IPS DF 6.9 (cell line): ENCODE measurements around the gene LYRM4.
"Not testable (repeated sequence)": the region's sequence is repeated elsewhere in the genome, so short reads cannot be mapped to it uniquely, and the experiment has no call there.

Source experiments
- DNase-seq: peaks from one replicate; pipeline ENCODE4 v3.0.0-alpha.2; 2013; ENCODE audit warnings: low read depth, low spot score
- H3K27ac ChIP-seq: one replicate; pipeline ENCODE4 v1.5.1; 2013; ENCODE audit warnings: low read length, control low read depth
- H3K27me3 ChIP-seq: 2 replicates; pipeline ENCODE4 v1.6.1; 2013; ENCODE audit warnings: mild to moderate bottlenecking, low read length; ENCODE audit not compliant: control insufficient read depth, insufficient read depth
- H3K36me3 ChIP-seq: 2 replicates; pipeline ENCODE4 v1.6.1; 2013; ENCODE audit warnings: low read length; ENCODE audit not compliant: control insufficient read depth, insufficient read depth
- H3K4me1 ChIP-seq: 2 replicates; pipeline ENCODE4 v1.6.1; 2013; ENCODE audit warnings: low read length; ENCODE audit not compliant: control insufficient read depth, insufficient read depth
- H3K4me3 ChIP-seq: 2 replicates; pipeline ENCODE4 v1.5.1; 2013; ENCODE audit warnings: mild to moderate bottlenecking, low read length
- H3K9me3 ChIP-seq: 2 replicates; pipeline ENCODE4 v1.6.1; 2013; ENCODE audit warnings: low read length, inconsistent platforms; ENCODE audit not compliant: control insufficient read depth, insufficient read depth
- WGBS: extraction: QIAGEN DNeasy Blood & Tissue Kit; methylation state at CpG from one replicate; pipeline ENCODE4 v1.1.7; 2013; ENCODE audit warnings: mixed read lengths, missing lambda C conversion rate; ENCODE audit not compliant: insufficient read length, insufficient coverage; 5-methylcytosine and 5-hydroxymethylcytosine counted together

LYRM4 gene

DNA sequence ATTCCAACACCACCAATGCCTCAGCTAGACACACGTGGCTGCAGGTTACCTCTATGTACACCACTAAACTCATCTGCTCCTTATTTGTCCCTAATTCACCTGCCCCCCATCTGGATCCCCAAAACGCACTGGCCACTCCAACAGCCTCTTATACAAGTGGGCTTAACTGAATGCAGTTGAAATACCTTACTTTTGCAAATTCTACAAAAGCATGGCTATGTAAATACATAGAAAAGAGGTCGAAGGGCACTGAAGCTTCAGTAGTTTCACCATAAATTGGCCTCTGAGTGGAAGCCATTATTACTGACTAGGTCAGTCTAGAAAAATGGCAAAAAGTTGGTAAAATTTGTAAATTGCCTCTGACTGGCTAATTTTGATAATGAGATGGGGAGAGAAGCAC lies 186.8 kb downstream of the LYRM4 start:
- DNase-seq = no peak
- Histone ChIP-seq H3K27ac (no peak overlapping the region), H3K4me3 (no peak overlapping the region), H3K9me3 (no peaks in the 10 kb centered on the region), H3K27me3 (no peaks in the 10 kb centered on the region), H3K4me1 (no peaks in the 10 kb centered on the region), H3K36me3 (no peaks in the 10 kb centered on the region)
- WGBS = no CpG with 5 or more reads among the region's 3 CpGs

DNA sequence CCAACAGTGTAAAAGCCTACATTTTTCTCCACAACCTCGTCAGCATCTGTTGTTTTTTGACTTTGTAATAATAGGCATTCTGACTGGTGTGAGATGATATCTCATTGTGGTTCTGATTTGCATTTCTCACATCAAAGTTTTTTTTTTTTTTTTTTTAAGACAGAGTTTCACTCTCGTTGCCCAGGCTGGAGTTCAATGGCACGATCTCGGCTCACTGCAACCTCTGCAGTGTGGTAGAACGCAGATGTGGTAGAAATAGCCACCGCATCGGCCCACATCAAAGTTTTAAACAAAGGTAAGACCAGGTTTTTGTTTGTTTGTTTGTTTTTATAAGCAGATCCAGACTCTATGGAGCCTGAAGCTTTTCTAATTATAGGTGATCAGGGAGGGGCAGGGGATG lies 188.3 kb downstream of the LYRM4 start:
- H3K4me1 ChIP-seq = no peaks in the 10 kb centered on the region
- no peaks in the 10 kb centered on the region for H3K36me3 ChIP-seq
- WGBS = no CpG with 5 or more reads among the region's 7 CpGs
- no peaks in the 10 kb centered on the region for H3K27me3 ChIP-seq
- H3K9me3 ChIP-seq = no peaks in the 10 kb centered on the region; the same call in 1 of the 2 replicates
- no peak overlapping the region for H3K27ac ChIP-seq
- no peak overlapping the region for H3K4me3 ChIP-seq
- DNase-seq = no peak

DNA sequence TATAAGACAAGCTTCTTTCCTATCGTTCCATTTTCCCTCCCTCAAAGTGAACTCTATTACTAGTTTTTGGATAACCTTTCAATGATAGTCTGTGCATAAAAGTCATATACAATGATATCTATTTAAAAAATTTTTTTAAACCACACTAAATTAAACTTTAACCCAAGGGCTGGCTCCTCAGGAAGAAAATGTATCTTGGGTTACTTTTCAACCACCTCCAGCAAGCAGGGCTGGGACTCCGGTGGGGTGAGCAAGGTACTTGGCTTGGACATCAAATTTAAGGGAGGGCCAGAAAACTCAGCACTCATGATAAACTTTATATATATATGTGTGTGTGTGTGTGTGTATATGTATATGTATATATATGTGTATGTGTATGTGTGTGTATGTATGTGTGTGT lies 189.5 kb downstream of the LYRM4 start:
- Histone ChIP-seq H3K36me3 (no peaks in the 10 kb centered on the region), H3K4me1 (no peaks in the 10 kb centered on the region), H3K9me3 (no peaks in the 10 kb centered on the region; the same call in 1 of the 2 replicates), H3K27me3 (no peaks in the 10 kb centered on the region), H3K27ac (no peak overlapping the region), H3K4me3 (no peak overlapping the region)
- no peak for DNase-seq
- no CpG with 5 or more reads among the region's 2 CpGs for WGBS

DNA sequence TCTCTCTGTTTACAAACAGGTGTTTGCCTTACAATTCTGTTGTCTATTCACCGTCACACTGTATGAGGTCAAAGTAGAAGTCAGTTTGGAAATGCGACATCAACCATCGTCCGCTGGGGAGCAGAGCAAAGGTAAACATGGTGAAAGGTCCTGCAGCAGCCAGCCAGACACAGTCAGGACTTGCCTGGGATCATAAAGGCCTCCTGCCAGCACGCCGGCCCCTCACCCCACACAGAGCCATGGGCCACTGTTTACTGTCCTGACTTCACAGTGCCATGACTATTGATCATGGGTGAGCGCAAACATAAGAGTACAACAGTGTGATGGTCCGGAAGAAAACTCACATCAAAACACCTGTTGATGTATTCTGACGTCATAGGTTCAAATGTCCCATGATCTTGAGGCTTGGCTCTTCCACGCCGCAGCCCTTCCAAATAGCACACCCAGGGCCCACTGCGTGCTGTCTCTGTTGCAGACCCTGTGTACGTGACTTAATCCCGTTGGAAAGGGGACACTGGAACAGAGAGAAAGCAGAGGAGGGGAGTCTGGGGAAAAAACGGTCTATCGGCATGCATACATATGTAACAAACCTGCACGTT lies 192.5 kb downstream of the LYRM4 start:
- Histone ChIP-seq H3K4me3 (no peak overlapping the region), H3K36me3 (no peaks in the 10 kb centered on the region), H3K27me3 (no peaks in the 10 kb centered on the region), H3K27ac (no peak overlapping the region), H3K4me1 (no peaks in the 10 kb centered on the region), H3K9me3 (no peaks in the 10 kb centered on the region; the same call in 1 of the 2 replicates)
- no peak for DNase-seq
- no CpG with 5 or more reads among the region's 17 CpGs for WGBS

DNA sequence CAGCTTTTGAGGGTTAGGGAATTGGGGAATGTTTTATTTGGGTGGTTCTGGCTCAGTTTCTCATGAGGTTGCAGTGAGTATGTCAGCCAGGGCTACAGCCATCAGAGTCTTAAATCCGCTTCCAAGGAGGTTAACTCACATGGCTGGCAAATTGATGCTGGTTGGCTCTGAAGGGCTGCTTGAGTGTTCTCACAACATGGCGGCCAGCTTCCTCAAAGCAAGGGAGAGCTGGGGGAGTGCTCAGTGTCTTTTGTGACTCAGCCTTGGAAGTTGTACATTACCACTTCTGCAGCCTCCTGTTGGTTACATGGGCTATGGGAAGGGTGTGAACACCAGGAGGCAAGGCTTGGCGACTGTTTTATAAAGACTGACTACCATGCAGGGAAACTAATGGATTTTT lies 193.4 kb downstream of the LYRM4 start:
- Histone ChIP-seq H3K27me3 (no peaks in the 10 kb centered on the region), H3K9me3 (no peaks in the 10 kb centered on the region; the same call in 1 of the 2 replicates), H3K27ac (no peak overlapping the region), H3K36me3 (no peaks in the 10 kb centered on the region), H3K4me1 (no peaks in the 10 kb centered on the region), H3K4me3 (no peak overlapping the region)
- no peak for DNase-seq
- WGBS = no CpG with 5 or more reads among the region's 3 CpGs

DNA sequence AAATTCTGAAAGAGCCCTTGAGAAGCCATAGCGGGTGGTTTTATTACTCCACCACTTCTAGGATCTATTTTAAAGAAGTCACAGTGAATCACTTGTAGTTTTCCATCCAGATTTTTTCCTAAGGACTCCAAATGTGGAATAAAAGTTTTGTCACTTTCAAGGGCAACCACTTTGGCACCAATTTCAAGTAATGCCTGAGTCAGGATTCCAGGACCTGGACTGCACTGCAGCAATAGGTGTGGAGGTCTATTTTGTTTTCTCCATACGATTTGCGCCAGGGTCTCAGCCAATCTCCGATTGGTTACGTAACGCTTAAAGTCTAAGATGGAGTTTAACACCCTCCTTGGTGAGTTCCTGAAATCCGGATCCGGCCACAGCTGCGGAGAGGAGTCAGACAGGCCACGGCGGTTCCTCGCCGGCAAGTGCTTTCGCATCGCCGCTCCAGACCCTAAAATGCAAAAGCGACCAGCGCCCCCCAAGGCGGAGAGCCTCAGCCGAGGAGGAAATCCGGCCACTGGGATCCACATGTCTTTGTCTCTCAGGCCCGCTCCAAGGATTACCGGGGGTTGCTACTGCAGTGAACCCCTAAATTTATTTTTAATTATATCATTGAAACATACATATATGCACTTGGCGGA lies 194.2 kb downstream of the LYRM4 start:
- Histone ChIP-seq H3K36me3 (no peaks in the 10 kb centered on the region), H3K4me3 (no peak overlapping the region), H3K4me1 (no peaks in the 10 kb centered on the region), H3K27ac (no peak overlapping the region), H3K27me3 (no peaks in the 10 kb centered on the region), H3K9me3 (no peaks in the 10 kb centered on the region; the same call in 1 of the 2 replicates)
- no peak for DNase-seq
- WGBS = no CpG with 5 or more reads among the region's 24 CpGs

DNA sequence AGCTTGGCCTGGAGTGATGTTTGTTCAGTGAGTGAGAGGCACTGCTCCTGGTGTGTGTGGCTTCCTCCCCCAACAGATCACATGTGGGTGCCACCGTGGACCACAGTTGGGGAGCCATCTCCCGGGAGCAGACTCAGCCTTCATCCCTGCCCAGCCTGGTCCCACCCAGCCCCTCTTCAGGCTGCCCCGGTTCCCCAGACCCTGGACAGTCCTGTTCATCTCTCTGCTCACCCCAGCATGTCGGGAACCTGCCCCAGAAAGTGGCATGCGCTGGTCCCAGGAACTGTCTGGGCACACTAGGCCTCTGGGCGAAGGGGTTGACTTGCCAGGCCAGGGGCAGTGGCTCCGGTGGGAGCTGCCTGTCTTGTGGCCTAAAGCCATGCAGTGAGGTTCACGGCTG lies 197.1 kb downstream of the LYRM4 start:
- H3K9me3 ChIP-seq = no peaks in the 10 kb centered on the region; the same call in 1 of the 2 replicates
- no CpG with 5 or more reads among the region's 8 CpGs for WGBS
- DNase-seq = no peak
- H3K27ac ChIP-seq = no peak overlapping the region
- H3K27me3 ChIP-seq = no peaks in the 10 kb centered on the region
- no peaks in the 10 kb centered on the region for H3K36me3 ChIP-seq
- no peak overlapping the region for H3K4me3 ChIP-seq
- no peaks in the 10 kb centered on the region for H3K4me1 ChIP-seq

DNA sequence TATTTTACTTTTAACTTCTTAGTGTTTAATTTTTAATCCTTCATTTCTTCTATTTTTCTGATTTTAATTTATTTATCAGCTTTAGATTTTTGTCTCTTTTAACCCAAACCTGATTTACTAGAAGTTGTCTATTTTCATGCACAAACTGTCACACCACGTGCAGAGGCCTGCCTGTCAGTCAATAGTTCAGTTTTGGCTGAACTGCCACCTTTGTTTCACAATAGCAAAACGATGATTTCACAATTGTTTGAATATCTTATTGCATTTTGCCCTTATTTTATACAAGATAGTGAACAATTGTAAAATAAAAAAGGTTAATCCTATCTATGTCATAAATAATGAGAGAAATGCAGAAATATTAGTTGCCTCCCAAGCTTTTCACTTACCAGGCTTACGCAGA lies 199.6 kb downstream of the LYRM4 start:
- H3K36me3 ChIP-seq = no peaks in the 10 kb centered on the region
- H3K27ac ChIP-seq = no peak overlapping the region
- no peaks in the 10 kb centered on the region for H3K9me3 ChIP-seq
- no CpG with 5 or more reads among the region's 3 CpGs for WGBS
- DNase-seq = no peak
- no peak overlapping the region for H3K4me3 ChIP-seq
- H3K27me3 ChIP-seq = no peaks in the 10 kb centered on the region
- no peaks in the 10 kb centered on the region for H3K4me1 ChIP-seq

DNA sequence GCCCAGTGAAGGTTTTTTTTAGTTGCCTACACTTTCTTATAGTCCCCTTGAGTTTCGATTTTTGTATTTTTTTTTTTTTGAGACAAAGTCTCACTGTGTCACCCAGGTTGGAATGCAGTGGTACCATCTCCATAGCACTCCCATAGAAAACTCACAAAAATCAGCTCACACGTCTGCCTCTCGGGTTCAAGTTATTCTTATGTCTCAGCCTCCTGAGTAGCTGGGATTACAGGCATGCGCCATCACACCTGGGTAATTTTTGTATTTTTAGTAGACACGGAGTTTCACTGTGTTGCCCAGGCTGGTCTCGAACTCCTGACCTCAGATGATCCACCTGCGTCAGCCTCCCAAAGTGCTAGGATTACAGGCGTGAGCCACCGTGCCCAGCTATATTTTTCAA lies 200.3 kb downstream of the LYRM4 start:
- DNase-seq, H3K27me3 ChIP-seq, H3K4me1 ChIP-seq, H3K9me3 ChIP-seq, H3K36me3 ChIP-seq, H3K27ac ChIP-seq, H3K4me3 ChIP-seq: not testable (repeated sequence)
- WGBS = no CpG with 5 or more reads among the region's 9 CpGs

DNA sequence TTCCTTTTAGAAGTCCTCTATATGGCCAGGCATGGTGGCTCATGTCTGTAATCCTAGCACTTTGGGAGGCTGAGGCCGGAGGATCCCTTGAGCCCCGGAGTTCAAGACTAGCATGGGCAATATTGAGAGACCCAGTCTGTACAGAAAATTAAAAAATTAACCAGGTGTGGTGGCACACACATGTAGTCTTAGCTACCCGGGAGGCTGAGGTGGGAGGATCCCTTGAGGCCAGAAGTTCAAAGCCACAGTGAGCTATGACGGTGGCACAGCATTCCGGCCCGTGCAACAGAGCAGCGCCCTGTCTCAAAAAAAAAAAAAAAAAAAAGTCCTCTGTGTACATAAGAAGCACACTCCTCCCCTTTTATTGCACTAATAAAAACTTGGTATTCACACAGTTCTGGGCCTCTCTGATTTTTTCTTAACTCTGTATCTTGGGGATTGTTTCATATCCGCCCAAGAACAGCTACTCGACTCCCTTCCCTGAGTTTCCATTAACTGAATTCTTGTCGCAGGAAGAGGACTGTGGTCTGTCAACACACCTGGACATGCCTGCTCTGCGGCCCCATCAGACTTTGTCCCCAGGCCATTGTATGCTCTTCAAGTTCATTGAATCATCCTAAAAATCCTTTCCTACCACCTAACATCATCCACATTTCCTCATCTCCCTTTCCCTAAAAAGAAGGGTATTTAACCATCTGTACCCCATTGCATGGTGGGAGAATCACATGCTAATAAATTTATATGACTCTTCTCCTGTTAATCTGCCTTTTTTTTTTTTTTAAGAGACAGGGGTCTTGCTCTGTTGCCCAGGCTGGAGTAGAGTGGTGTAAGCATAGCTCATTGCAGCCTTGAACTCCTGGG lies 201.5 kb downstream of the LYRM4 start:
- Histone ChIP-seq H3K4me3 (no peak overlapping the region), H3K27me3 (no peaks in the 10 kb centered on the region), H3K27ac (no peak overlapping the region), H3K36me3 (no peaks in the 10 kb centered on the region), H3K9me3 (no peaks in the 10 kb centered on the region), H3K4me1 (no peaks in the 10 kb centered on the region)
- no CpG with 5 or more reads among the region's 11 CpGs for WGBS
- DNase-seq = no peak
